IMR-90 (cell line): ENCODE results near the gene VIPR2. TPM values are rescaled to one million over a fixed set of nuclear protein-coding genes. Genes with fewer than 3 reads are reported as not detected.

ENCODE experiments used
- ATAC-seq: fragments of 200-7000 bp; cut with Tn5 transposase; 2 replicates; pipeline ENCODE4 v1.9.1; 2020; ENCODE audit warnings: low read depth, mild to moderate bottlenecking, moderate library complexity
- BruUV-seq: library from RNA; stranded (reverse); fragments of 400-500 nt; replicated peaks from 2 replicates; lab custom pipeline; 2021; lab: Mats Ljungman, UMichigan
- CTCF ChIA-PET: fragments of 300-600 bp; formaldehyde crosslinking; extraction: SDS; loops from one replicate; lab custom pipeline; 2021; ENCODE audit warnings: antibody characterized with exemption; lab: Yijun Ruan, JAX
- POLR2A ChIA-PET: fragments of 300-600 bp; sonication (Branson Sonifier 250); formaldehyde crosslinking; loops from one replicate; lab custom pipeline; 2022; ENCODE audit warnings: antibody characterized with exemption; ENCODE audit not compliant: unreplicated experiment; lab: Charles Lee
- DNase-seq: peaks from one replicate; pipeline ENCODE4 v3.0.0; 2013
- H2AFZ ChIP-seq: replicated peaks from 2 replicates; pipeline ENCODE3; 2013; ENCODE audit warnings: low read length, mild to moderate bottlenecking; ENCODE audit not compliant: poor library complexity
- H2AK5ac ChIP-seq: 2 replicates; pipeline ENCODE4 v1.6.1; 2013; ENCODE audit warnings: low read depth, low read length, inconsistent platforms
- H2AK9ac ChIP-seq: replicated peaks from 2 replicates; pipeline ENCODE3; 2013; ENCODE audit warnings: mild to moderate bottlenecking, low read depth, low read length, moderate library complexity; ENCODE audit not compliant: poor library complexity
- H2BK120ac ChIP-seq: 2 replicates; pipeline ENCODE4 v1.6.1; 2013; ENCODE audit warnings: low read depth, low read length, inconsistent platforms
- H2BK15ac ChIP-seq: 3 replicates; pipeline ENCODE4 v1.6.1; 2013; ENCODE audit warnings: low read depth, low read length, inconsistent platforms
- H2BK20ac ChIP-seq: 2 replicates; pipeline ENCODE4 v1.6.1; 2013; ENCODE audit warnings: low read depth, mild to moderate bottlenecking, inconsistent platforms, low read length, moderate library complexity
- H2BK5ac ChIP-seq: 2 replicates; pipeline ENCODE4 v1.6.1; 2013; ENCODE audit warnings: mild to moderate bottlenecking, low read depth, low read length, inconsistent platforms; ENCODE audit not compliant: poor library complexity, severe bottlenecking
- H3K14ac ChIP-seq: replicated peaks from 2 replicates; pipeline ENCODE4 v1.6.1; 2013; ENCODE audit warnings: low read depth, low read length, inconsistent platforms
- H3K18ac ChIP-seq: 2 replicates; pipeline ENCODE4 v1.6.1; 2013; ENCODE audit warnings: low read depth, low read length, control low read depth
- H3K23ac ChIP-seq: 2 replicates; pipeline ENCODE4 v1.6.1; 2013; ENCODE audit warnings: low read depth, low read length, inconsistent platforms
- H3K27ac ChIP-seq: 2 replicates; pipeline ENCODE4 v1.5.1; 2013; ENCODE audit warnings: mild to moderate bottlenecking, control low read depth, low read length; ENCODE audit not compliant: insufficient read depth
- H3K27me3 ChIP-seq: 2 replicates; pipeline ENCODE4 v1.6.1; 2013; ENCODE audit warnings: low read length; ENCODE audit not compliant: control insufficient read depth, insufficient read depth
- H3K36me3 ChIP-seq: 2 replicates; pipeline ENCODE4 v1.6.1; 2013; ENCODE audit warnings: low read length, mixed read lengths; ENCODE audit not compliant: control insufficient read depth, insufficient read depth
- H3K4ac ChIP-seq: 2 replicates; pipeline ENCODE4 v1.6.1; 2013; ENCODE audit warnings: low read depth, low read length, inconsistent platforms
- H3K4me1 ChIP-seq: 2 replicates; pipeline ENCODE4 v1.6.1; 2013; ENCODE audit warnings: low read length, mixed read lengths; ENCODE audit not compliant: control insufficient read depth, insufficient read depth
- H3K4me2 ChIP-seq: 2 replicates; pipeline ENCODE4 v1.6.1; 2013; ENCODE audit warnings: low read depth, mild to moderate bottlenecking, control low read depth, low read length, moderate library complexity
- H3K4me3 ChIP-seq: 2 replicates; pipeline ENCODE4 v1.5.1; 2013; ENCODE audit warnings: low read depth, mild to moderate bottlenecking, control low read depth, low read length, moderate library complexity; ENCODE audit not compliant: insufficient read depth
- H3K56ac ChIP-seq: 2 replicates; pipeline ENCODE4 v1.6.1; 2013; ENCODE audit warnings: low read length, inconsistent platforms; ENCODE audit not compliant: insufficient read depth; ENCODE audit errors: extremely low read depth
- H3K79me1 ChIP-seq, 2 experiments: 2 replicates each; pipeline ENCODE4 v1.6.1; 2013; ENCODE audit warnings: low read length in 2 of 2, inconsistent platforms in 1 of 2, low read depth in 1 of 2
- H3K9ac ChIP-seq: 2 replicates; pipeline ENCODE4 v1.6.1; 2013; ENCODE audit warnings: low read depth, low read length, control low read depth
- H3K9me1 ChIP-seq: 2 replicates; pipeline ENCODE4 v1.6.1; 2013; ENCODE audit warnings: low read length, inconsistent platforms; ENCODE audit not compliant: insufficient read depth
- H3K9me3 ChIP-seq: 2 replicates; pipeline ENCODE4 v1.6.1; 2013; ENCODE audit warnings: low read length; ENCODE audit not compliant: control insufficient read depth, insufficient read depth
- H4K20me1 ChIP-seq: 2 replicates; pipeline ENCODE4 v1.6.1; 2013; ENCODE audit warnings: low read length, inconsistent platforms; ENCODE audit not compliant: insufficient read depth
- H4K5ac ChIP-seq: 2 replicates; pipeline ENCODE4 v1.6.1; 2013; ENCODE audit warnings: mild to moderate bottlenecking, low read depth, low read length, control low read depth
- H4K8ac ChIP-seq, 2 experiments: 2 replicates each; pipeline ENCODE4 v1.6.1; 2013; ENCODE audit warnings: low read depth in 2 of 2, low read length in 2 of 2, control low read depth in 1 of 2, inconsistent platforms in 1 of 2
- H4K91ac ChIP-seq: 2 replicates; pipeline ENCODE4 v1.6.1; 2013; ENCODE audit warnings: low read depth, low read length, inconsistent platforms; ENCODE audit not compliant: insufficient read depth
- MAZ ChIP-seq: IDR thresholded peaks from 2 replicates; pipeline ENCODE4 v1.6.1; 2012; ENCODE audit warnings: low read depth, mild to moderate bottlenecking, low read length, improper control_type of control experiment, moderate library complexity, borderline replicate concordance
- RAD21 ChIP-seq: IDR thresholded peaks from 2 replicates; pipeline ENCODE4 v1.6.1; 2012; ENCODE audit warnings: low read length, improper control_type of control experiment
- RCOR1 ChIP-seq: IDR thresholded peaks from 2 replicates; pipeline ENCODE4 v1.6.1; 2012; ENCODE audit warnings: mild to moderate bottlenecking, low read length, improper control_type of control experiment; ENCODE audit not compliant: insufficient replicate concordance
- WGBS, 2 experiments: methylation state at CpG; one replicate each; pipeline versions ENCODE4 v1.1.5 to v1.1.7; 2013; ENCODE audit warnings: missing lambda C conversion rate in 2 of 2; ENCODE audit not compliant: insufficient read length in 1 of 2; ENCODE audit errors: extremely low coverage in 2 of 2; 5-methylcytosine and 5-hydroxymethylcytosine counted together
- dilution Hi-C: fragments of 300-500 bp; cut with HindIII; formaldehyde crosslinking; loops from one replicate; pipeline ENCODE4 v1.14.3; 2018; ENCODE audit warnings: low sequenced_read_pairs; ENCODE audit not compliant: unreplicated experiment
- in situ Hi-C: fragments of 300-500 bp; cut with MboI; formaldehyde crosslinking; loops from 3 replicates; pipeline ENCODE4 v1.14.3; 2019; ENCODE audit warnings: low sequenced_read_pairs, inconsistent platforms, mixed read lengths
- intact Hi-C: fragments of 100-400 bp; cut with micrococcal nuclease; formaldehyde crosslinking; loops from 2 replicates; pipeline ENCODE4 v1.10.0; 2022
- polyA plus RNA-seq, 3 experiments: library from polyadenylated mRNA; depleted of rRNA; stranded (reverse); fragments of >200 nt; gene quantifications; 2 replicates each; pipeline ENCODE4 v1.2.3, GENCODE V29; 2012; ENCODE audit warnings: low replicate concordance in 1 of 3
- total RNA-seq: library from RNA; depleted of rRNA; stranded (reverse); fragments of >200 nt; gene quantifications from 2 replicates; pipeline ENCODE4 v1.2.3, GENCODE V29; 2012

The VIPR2 gene
- total and polyA plus RNA-seq, 2 of the 4 experiments (the other 2 are of a cell fraction), result not detected

GRCh38 chr7:159007996-159008389, 136.7 kb downstream of the VIPR2 start:
- intact Hi-C loops, result no loop called here
- no peak overlapping the region for H3K4ac ChIP-seq

More at GRCh38 chr7:159007996-159008389, 136.7 kb downstream of the VIPR2 start:
- Histone ChIP-seq H3K4me1 (peaks cover 5% of the 10 kb centered on the region; the same call in 1 of the 2 replicates), H4K91ac (no peak overlapping the region), H3K14ac (no peak overlapping the region), H2BK120ac (no peak overlapping the region), H2AFZ (no peak overlapping the region), H3K4me2 (no peak overlapping the region), H2AK9ac (no peak overlapping the region), H3K27ac (no peak overlapping the region), H3K36me3 (no peaks in the 10 kb centered on the region), H3K27me3 (no peaks in the 10 kb centered on the region), H2AK5ac (no peak overlapping the region), H2BK20ac (no peak overlapping the region), H3K9me1 (no peaks in the 10 kb centered on the region), H3K4me3 (no peak overlapping the region), H4K8ac (no peak overlapping the region), H2BK5ac (no peak overlapping the region), H4K20me1 (no peaks in the 10 kb centered on the region), H4K5ac (no peak overlapping the region), H3K9me3 (no peaks in the 10 kb centered on the region; the same call in none of the 2 replicates), H3K79me1 (no peaks in the 10 kb centered on the region), H3K9ac (no peak overlapping the region), H3K56ac (no peak overlapping the region), H3K23ac (no peak overlapping the region), H3K18ac (no peak overlapping the region), H2BK15ac (no peak overlapping the region)
- DNase-seq (no peak), ATAC-seq (no peak)
- dilution Hi-C loops, result no loop called here
- 20% methylated on average over 1 of the region's 5 CpGs; no CpG with 5 or more reads in 1 of the 2 experiments for WGBS, 2 experiments
- in situ Hi-C loops, result no loop called here
- TF ChIP-seq MAZ (no peak), RAD21 (no peak), RCOR1 (no peak)
- ChIA-PET POLR2A (no interaction called here), CTCF (no interaction called here)
- no TSS peak for BruUV-seq
